Effector CD4-positive, alpha-beta T cell (primary cell): ENCODE data around the gene SLAIN2.
"Not testable (repeated sequence)": the region's sequence is repeated elsewhere in the genome, so short reads cannot be mapped to it uniquely, and the experiment has no call there.

Source experiments
- DNase-seq: peaks from one replicate; pipeline ENCODE4 v3.0.0-alpha.2; 2020

The SLAIN2 gene

DNA sequence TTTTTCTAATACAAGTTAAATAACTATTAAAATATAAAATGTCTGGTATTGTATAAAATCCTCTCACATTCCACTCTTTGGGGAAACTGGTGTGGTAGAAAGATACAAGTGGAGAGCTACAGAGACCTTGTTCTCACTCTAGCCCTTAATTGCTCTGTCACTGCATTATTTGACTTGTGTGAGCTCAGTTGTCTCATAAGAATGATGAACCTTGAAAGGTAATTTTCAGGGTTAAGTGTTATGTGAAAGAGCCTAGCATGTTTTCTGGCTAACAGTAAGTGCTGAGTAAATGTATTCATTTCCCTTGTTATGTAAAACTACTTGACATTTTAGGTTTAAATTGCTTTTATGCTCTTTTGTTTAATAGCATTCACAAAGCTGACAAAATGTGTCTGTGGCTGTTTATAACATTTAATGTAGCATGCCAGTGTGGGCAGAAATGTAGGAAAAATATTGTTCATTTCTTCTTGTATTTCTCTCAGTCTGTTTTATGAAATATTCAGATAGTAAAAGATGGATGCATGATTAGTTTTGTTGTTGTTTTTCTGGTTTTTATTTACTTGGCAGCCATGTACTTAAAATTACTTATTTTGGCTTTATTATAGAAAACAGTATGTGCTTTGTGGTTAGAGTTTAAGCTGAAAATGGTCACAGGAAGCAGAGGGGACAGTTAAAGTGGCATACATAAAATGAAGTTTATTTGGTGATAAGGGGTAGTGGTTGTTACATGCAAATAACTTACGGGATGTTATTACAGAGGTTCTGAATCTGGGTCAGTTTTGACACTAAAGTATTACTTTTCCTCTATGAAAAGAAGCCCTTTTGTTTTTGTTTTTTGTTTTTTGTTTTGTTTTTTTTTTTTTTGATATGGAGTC, 29.2 kb downstream of the SLAIN2 start:
- DNase-seq = no peak

DNA sequence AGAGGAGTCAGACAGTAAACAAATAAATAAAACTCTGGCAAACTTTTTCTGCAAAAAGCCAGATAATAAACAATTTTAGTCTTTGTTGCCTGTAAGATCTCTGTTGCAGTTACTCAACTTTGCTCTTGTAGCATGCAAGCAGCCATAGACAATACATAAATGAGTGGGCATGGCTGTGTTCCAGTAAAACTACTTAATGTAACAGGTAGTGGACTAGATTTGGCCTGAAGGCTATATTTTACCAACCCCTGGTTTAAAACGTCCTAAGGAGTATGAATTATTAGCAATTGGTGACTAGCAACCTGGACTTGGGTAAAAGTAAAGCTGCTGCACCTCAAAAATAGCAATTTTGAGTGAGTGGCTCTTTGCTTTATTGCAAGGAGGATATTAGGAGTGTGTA, 30.9 kb downstream of the SLAIN2 start:
- no peak for DNase-seq

DNA sequence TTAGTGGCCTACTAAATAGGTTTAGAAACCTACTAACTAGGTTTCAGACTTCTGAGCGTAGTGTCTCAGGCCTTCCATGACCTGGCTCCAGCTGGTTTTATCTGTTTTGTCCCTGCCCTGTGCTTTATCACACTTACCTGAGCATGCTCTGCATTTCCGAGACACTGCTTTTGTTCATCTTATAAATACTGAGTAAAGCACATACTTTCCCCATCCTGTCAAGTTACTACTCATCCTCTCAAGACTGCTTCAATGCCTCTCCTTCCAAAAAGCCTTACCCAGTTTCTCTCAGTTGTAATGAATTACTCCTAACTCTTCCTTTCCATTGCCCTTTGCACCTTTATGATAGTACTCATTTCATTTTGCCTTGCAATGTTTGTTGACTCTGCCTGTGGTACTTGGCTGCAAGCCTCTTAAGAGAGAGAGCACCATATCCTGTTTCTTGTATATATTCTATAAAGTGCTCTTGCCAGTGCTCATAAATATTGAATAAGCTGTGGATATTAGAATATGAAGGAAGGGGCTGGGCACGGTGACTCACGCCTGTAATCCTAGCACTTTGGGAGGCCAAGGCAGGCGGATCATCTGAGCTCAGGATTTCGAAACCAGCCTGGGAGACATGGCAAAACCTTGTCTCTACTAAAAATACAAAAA, 34.4 kb downstream of the SLAIN2 start:
- no peak for DNase-seq

DNA sequence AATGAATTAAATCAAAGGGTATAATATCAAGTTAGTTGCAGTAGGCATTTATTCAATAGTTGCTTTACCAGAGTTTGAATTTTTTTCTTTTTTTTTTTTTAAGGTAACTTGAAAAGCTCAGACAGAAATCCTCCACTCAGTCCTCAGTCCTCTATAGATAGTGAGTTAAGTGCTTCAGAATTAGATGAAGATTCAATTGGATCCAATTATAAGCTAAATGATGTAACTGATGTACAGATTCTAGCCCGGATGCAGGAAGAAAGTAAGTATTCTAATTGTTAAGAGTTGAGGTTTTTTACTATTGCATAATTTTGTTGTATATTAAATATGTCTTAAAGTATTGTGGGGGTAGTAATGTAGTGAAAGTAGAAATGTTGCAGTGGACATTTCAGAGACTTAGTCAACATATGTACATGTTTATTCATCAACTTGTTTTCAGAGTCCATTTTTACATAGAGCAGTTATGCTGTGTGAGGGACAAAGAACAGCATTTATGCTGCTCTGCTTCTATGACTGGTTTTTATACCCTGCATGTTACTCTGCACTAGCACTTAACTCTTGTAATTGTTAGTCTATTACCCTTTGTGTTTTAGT, 38.4 kb downstream of the SLAIN2 start:
- no peak for DNase-seq

DNA sequence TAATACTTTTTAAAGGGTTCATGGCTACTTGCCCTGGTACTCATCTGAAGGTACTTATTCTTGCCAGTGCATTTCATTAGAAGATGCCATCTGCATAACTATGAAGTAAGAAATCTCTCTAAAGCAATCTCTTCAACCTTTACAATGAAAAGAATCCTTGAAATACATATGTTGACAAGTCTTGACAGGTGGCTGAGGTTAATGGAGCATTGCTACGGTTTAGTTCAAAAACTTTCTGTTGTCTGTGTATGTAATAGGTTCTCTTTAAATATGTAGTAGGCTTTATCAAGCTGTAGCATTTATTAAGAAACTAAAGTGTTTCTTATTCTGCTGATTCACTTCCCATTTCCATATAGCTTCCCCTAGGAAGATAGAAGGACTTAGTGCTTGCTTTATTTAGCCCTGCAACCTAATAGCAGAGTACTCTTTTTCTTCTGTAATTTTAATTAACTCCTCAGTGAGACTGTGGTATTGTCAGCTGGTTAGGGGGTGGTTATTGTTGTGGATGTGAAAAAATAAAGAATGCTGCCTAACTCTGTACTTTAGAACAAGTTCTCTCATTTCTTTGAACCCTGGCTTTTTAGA, 39.3 kb downstream of the SLAIN2 start:
- DNase-seq = no peak

DNA sequence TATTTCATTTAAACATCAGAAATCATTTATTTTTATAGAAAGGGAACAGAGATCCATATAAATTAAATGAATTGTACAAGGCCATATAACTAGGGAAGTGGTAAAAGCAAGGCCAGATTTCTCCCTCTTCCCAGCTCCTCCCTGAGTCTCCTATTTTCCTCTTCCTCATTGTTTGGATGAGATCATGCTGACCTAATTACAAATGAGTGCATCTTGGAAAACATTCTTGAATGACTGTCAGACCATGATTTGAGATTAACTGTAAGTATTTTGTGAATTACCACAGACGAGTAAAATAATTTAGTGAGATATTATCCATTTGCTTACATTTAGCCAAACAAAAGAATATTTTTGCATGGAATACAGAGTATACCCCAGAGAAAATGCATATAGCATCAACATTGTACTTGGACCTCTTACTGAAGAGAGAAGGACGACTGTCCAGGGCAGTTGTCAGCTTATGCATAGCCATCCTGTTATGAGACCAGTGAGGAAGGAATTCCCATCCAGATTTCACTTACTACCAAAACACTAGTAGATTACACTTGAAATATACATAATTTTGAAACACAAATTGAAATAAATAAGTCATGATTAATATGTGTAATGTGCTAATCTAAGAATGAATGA, 47.3 kb downstream of the SLAIN2 start:
- no peak for DNase-seq

DNA sequence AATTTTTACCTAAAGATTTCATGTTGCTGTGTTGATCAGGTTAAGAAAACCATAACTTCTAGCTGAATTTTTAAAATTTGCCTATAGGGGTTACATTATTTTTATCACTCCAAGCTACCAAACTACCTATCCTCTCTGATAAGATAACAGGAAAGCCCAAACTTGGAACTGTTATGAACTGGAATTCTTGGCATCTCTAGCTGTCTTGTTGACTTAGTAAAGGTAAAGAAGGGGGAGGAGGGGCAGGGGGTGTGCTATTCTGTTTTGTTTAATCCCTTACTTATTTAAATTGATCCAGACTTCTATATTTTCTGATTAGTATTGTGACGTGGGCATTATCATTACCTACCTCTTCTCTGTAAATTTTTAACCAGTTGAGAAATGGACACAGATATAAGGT, 54.7 kb downstream of the SLAIN2 start:
- DNase-seq = no peak

DNA sequence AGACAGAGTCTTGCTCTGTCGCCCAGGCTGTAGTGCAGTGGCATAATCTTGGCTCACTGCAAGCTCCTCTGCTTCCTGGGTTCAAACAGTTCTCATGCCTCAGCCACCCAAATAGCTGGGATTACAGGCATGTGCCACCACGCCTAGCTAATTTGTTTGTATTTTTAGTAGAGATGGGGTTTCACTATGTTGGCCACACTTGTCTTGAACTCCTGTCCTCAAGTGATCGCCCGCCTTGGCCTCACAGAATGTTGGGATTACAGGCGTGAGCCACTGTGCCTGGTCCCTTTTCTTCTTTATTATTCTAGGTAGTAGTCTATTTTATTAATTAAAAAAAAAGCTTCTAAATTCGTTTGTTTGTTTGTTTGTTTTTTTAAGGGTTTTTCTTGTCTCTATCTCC, 59.1 kb downstream of the SLAIN2 start:
- DNase-seq = no peak

DNA sequence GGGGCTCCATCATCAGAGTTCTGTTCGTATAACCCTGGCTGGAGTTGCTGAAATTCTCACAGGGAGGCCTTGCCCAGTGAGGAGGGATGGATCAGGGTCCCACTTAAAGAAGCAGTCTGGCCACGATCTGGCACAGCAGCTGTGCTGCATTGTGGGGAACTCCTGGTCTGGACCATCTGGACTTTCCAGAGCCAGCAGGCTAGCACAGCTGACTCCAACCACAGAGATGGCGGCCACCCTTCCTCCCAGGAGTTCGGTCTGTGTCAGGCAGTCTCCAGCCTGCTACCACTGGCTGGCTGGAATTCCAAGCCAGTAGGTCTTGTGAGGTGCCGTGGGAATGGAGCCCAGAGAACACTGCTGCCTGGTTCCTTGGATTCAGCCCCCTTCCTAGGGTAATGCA, 62.0 kb downstream of the SLAIN2 start:
- no peak for DNase-seq

DNA sequence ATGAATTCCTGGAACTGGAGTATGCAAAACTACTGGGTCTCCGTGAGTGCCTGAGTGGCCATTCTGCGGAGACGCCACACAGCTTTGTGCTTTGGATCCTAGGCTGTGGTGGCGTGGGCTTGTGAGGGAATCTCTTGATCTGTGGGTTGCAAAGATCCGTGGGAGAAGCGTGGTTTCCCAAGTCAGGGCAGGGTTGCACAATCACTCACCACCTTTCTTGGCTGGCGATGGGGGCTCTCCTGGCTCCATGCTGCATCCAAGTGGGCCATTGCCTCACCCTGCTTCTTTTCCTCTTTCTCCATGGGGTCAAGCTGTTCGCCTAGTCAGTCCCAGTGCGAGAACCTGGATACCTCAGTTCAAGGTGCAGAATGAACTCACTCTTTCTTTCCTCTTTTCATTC, 62.5 kb downstream of the SLAIN2 start:
- DNase-seq = no peak

DNA sequence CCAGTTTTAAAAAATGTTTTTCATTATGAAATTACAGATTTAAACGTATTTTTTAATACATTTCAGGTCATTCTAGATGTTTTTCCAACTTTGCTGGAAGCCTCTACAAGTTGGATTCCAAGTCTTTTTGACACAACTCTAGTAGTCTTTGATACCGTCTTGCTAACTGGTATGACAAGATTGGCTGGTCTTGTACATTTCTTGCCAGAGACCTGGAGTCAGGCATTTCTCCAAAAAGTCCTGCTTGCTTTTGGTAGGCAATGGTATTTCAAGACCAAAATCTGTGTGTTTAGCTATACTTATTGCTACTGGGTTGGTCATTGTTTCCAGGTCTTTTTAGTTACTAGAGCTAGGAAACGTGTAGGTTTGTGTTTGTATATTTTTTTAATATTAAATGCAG, 64.6 kb downstream of the SLAIN2 start:
- DNase-seq = no peak

DNA sequence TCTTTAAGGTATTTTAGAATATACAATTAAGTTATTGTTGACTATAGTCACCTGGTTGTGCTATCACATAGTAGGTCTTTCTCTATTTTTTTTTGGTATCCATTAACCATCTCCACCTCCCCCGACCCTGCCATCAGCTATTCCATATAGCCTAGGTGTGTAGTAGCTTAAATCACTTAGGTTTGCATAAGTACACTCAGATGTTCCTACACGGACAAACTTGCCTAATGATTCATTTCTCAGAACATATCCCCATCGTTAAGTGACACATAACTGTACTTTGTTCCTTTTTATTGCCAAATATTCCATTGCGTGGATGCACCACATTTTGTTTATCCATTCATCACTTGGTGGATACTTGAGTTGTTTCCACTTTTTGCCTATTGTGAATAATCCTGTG, 67.9 kb downstream of the SLAIN2 start:
- DNase-seq = no peak

DNA sequence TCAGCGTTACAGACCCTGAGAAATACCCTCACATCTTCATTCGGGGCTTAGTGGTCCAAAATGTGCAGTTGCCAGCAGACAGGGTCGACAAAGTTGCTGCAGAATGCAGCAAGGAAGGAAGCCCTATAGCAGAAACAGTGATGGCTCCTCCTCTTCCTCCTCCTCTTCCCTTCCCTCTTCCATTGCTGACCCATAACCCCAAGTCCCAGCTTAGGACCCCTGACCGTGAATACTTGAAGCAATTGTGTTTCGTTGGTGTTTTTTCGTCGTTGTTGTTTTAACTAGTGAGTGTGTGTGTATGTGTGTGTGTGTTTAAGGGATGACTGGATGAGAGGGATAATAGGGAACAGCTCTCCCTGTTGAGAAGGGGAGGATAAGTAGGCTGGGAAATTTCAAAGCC, 69.5 kb downstream of the SLAIN2 start:
- DNase-seq = no peak

DNA sequence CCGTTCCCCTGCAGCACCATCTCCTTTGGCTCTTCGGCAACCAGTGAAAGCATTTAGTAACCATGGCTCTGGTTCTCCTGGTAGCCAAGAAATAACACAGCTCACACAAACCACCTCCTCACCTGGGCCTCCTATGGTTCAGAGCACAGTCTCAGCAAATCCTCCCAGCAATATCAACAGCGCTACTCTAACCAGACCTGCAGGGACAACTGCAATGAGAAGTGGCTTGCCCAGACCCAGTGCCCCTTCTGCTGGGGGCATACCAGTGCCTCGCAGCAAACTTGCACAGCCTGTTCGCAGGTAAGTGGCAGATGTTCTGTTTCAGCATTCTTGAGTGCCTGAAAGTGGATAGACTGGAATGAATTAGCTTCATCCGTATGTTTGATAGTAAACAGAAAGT, 78.8 kb downstream of the SLAIN2 start:
- no peak for DNase-seq

DNA sequence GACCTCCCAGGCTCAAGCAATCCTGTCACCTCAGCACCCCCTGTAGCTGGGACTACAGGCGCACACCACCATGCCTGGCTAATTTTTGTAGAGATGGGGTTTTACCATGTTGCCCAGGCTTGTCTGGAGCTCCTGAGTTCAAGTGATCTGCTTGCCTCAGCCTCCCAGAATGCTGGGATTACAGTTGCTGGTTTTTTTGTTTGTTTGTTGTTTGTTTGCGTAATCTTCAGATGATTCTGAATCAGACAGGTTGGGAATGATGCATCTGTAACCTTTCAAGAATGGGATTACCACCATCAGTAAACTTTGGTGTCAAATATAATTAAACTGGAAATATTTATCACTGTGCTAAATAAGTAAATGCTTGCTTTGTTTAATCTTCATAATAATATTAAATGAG, 79.8 kb downstream of the SLAIN2 start:
- no peak for DNase-seq

DNA sequence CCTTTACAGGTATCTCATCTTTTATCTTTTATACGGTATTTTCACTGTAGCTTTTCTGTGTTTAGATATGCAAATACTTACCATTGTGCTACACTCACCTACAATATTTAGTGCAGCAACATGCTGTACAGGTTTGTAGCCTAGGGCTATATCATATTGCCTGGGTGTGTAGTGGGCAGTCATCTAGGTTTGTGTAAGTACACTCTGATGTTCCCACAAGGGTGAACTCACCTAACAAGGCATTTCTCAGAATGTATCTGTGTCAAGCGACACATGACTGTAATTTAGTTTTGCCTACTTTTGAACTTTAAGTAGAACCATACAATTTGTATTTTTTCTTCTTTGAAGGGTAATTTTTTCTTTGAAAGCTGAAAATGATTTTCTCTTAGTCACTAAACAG, 87.6 kb downstream of the SLAIN2 start:
- DNase-seq = no peak

DNA sequence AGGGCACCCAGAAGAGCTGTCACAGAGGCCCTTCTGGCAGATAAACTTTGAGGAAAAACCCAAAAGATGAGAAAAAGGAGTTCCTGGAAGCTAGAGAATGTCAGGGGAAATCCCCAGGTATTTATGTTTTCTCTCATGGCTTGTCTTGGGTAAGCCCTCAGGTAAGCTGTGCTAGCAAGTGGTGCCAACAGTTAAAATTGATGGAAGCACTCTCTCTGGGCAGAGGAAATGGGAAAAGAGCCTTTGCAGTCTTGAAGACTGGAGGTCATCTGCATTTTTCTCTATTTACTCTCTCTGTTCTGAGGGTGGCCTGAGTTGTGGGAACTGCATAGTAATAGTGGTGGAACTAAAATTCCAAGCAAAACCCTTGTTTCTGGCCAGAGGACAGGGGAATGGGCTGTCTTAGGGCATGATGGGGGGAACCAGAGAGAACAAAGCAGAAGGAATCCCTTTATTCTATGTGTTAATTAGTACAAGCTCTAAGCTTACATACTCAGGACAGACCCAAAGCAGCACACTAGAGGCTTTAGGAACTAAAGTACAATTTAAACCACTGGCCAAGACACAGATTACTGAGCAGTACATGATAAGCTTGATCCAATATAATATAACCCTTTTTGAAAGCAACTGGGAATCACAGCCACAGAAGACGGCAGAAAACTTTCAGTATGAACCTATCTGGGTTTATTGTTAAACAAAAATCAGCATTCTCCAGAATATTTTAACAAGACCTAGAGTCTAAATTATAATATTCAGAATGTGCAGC, 88.6 kb downstream of the SLAIN2 start:
- DNase-seq = no peak

DNA sequence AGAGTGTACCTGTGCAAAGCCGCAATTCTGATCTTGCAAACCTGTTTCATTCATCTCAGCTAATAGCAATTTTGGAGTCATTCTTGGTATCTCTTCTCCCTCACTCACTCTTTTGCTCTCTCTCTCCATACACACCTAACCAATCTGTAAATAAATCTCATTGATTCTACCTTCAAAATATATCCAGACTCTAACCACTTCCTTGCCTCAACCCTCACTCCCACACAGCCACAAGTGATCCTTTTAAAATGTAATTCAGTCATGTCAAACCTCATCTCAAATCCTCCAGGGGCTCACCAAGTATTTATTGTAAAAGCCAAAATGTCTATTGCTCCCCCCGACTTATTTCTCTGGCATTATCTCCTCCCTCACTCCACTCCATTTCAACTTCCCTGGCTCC, 90.1 kb downstream of the SLAIN2 start:
- DNase-seq = no peak

DNA sequence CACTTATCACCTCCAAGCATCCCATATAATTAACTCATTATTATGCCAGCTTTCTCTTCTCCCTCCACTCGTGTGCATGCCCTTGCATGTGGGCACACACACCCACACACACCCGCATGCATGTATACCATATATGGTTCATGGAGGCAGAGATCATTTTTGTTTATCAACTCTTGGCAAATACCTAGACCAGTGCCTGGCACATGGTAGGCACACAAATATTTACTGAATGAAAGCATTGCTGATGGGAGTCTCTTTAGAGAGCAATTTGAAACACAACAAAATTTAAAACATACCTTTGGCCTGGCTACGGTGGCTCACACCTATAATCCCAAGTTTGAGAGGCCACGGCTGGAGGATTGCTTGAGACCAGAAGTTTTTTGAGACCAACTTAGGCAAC, 90.7 kb downstream of the SLAIN2 start:
- no peak for DNase-seq

DNA sequence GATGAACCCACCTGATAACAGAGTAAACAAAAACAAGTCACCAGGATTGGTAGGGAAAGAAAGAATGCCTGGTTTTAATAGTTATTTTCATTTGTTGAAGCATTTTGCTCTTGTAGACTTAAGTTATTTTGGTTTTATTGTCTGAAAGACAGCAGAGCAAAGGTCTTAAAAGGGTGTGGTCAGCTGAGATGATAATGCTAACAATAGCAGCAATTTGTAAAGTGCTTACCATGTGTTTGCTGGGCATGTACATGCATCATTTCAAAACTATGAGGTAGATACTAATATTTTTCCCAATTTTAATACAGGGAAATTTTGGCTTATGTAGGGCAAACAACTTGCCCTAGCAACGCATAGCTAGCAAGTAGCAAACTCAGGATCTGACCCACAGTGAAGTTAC, 95.0 kb downstream of the SLAIN2 start:
- no peak for DNase-seq

DNA sequence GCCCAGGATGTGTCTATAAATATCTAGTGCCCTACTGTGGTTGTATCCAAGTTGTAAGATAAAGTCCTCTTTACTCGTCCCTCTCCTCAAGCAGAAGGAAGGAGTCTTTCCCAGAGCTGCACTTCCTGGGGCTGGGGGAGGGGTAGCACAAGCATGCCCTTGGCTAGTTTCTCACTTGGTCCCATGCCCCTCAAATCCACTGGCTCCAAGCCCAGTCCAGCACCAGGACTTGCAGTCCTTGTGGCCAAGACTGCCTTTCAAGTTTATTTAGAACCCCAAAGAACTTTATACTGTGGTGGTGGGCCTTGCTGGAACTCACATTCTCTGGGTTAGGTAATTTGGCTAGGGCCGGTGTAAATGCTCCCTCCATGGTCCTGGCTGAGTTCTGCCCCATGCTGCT, 98.7 kb downstream of the SLAIN2 start:
- DNase-seq = no peak

DNA sequence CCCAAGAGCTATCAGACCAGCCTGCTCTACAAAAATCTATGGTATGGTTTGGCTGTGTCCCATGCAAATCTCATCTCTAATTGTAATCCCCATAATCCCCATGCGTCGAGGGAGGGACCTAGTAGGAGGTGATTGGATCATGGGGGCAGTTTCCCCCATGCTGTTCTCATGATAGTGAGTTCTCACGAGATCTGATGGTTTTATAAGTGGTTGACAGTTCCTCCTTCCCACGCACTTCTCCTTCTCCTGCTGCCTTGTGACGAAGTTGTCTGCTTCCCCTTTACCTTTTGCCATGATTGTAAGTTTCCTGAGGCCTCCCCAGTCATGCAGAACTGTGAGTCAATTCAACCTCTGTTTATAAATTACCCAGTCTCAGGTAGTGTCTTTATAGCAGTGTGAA, 99.6 kb downstream of the SLAIN2 start:
- not testable (repeated sequence) for DNase-seq

DNA sequence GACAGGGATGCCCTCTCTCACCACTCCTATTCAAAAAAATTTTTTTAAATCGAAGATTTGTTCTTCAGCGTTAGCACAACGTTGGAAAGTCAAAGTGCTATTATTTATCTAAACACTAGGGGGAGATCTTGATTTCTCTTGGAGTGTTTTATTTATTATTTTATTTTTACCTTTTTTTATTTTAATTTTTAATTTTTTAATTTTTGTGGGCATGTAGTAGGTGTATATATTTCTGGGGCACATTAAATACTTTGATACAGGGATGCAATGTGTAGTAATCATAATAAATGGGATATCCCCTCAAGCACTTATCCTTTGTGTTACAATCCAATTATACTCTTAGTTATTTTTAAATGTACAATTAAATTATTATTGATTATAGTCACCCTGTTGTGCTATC, 104.4 kb downstream of the SLAIN2 start:
- no peak for DNase-seq
